Lower lobe of right lung (tissue), 2 donors: ENCODE measurements around the gene PIP5K1B. TPM values are rescaled to one million over a fixed set of nuclear protein-coding genes. Genes with fewer than 3 reads are reported as not detected.

Experiments used
- ATAC-seq, 2 donors: fragments of 200-7000 bp; cut with Tn5 transposase; one replicate each; pipeline ENCODE4 v1.9.1; 2020 to 2022; ENCODE audit warnings: mild to moderate bottlenecking in 2 of 2, moderate library complexity in 2 of 2
- DNase-seq: peaks from one replicate; pipeline ENCODE4 v3.0.0-alpha.2; 2020
- H3K27ac ChIP-seq: fragments of 200-600 bp; one replicate; pipeline ENCODE4 v1.8.0; 2022
- H3K27me3 ChIP-seq: fragments of 200-600 bp; one replicate; pipeline ENCODE4 v1.8.0; 2022; ENCODE audit warnings: low read depth
- H3K36me3 ChIP-seq: fragments of 200-600 bp; one replicate; pipeline ENCODE4 v1.8.0; 2022; ENCODE audit warnings: mild to moderate bottlenecking
- H3K4me1 ChIP-seq: fragments of 200-600 bp; one replicate; pipeline ENCODE4 v1.8.0; 2022
- H3K4me3 ChIP-seq: fragments of 200-600 bp; one replicate; pipeline ENCODE4 v1.8.0; 2022; ENCODE audit warnings: mild to moderate bottlenecking
- H3K9me3 ChIP-seq: fragments of 200-600 bp; one replicate; pipeline ENCODE4 v1.8.0; 2022
- CTCF ChIP-seq: fragments of 200-600 bp; IDR thresholded peaks from one replicate; pipeline ENCODE4 v1.8.0; 2022; ENCODE audit warnings: antibody characterized with exemption, mild to moderate bottlenecking
- intact Hi-C: fragments of 100-400 bp; cut with DNase I; formaldehyde crosslinking; loops from one replicate; pipeline ENCODE4 v1.11.0; 2022
- total RNA-seq: library from RNA; stranded (reverse); fragmentation: NEBNext Ultra II Directional; extraction: Animal tissue kit (Norgen Biotek cat#: 25700); gene quantifications from one replicate; pipeline ENCODE4 v1.2.1, GENCODE V29; 2021
- donor health status: DM: no; HTN: yes; CAD: no; lungs with severe emphysema.

PIP5K1B gene
- total RNA-seq, 1 donor from 2014 or later, result 35.9 TPM

- ATAC-seq (no peak), DNase-seq (no peak)
- H3K9me3 ChIP-seq, result no peaks in the 10 kb centered on the region
- no peak for TF ChIP-seq CTCF
- no peak overlapping the region for H3K4me3 ChIP-seq
- H3K27ac ChIP-seq, result no peak overlapping the region
- no peaks in the 10 kb centered on the region for H3K36me3 ChIP-seq
- H3K27me3 ChIP-seq, result no peaks in the 10 kb centered on the region
- intact Hi-C loops, result no loop called here
- peaks cover 25% of the 10 kb centered on the region for H3K4me1 ChIP-seq
These were observed 39.4 kb downstream of the PIP5K1B start for GRCh38 chr9:68744426-68744825.

- no peaks in the 10 kb centered on the region for H3K27me3 ChIP-seq
- H3K4me1 ChIP-seq, result peaks cover 9% of the 10 kb centered on the region
- no peaks in the 10 kb centered on the region for H3K36me3 ChIP-seq
- ATAC-seq (no peak), DNase-seq (no peak)
- no peak for TF ChIP-seq CTCF
- H3K27ac ChIP-seq, result peak overlapping the region; percentile 54
- intact Hi-C loops, result no loop called here
- no peaks in the 10 kb centered on the region for H3K9me3 ChIP-seq
- no peak overlapping the region for H3K4me3 ChIP-seq
These were observed 41.5 kb downstream of the PIP5K1B start for GRCh38 chr9:68746525-68746924.

GRCh38 chr9:68747043-68747533 is 42.0 kb downstream of the PIP5K1B start:
- Histone ChIP-seq H3K9me3 (no peaks in the 10 kb centered on the region), H3K27ac (peak overlapping the region; percentile 54), H3K4me3 (no peak overlapping the region), H3K4me1 (peaks cover 9% of the 10 kb centered on the region), H3K27me3 (no peaks in the 10 kb centered on the region), H3K36me3 (no peaks in the 10 kb centered on the region)
- intact Hi-C loops, result no loop called here
- ATAC-seq (peak; percentile 39 to 40), DNase-seq (no peak)
- TF ChIP-seq CTCF, result no peak

- Histone ChIP-seq H3K36me3 (no peaks in the 10 kb centered on the region), H3K27ac (peak overlapping the region; percentile 81), H3K27me3 (no peaks in the 10 kb centered on the region), H3K4me1 (peaks cover 9% of the 10 kb centered on the region), H3K9me3 (no peaks in the 10 kb centered on the region), H3K4me3 (no peak overlapping the region)
- TF ChIP-seq CTCF, result no peak
- intact Hi-C loops, result no loop called here
- peak; percentile 55 to 57 for ATAC-seq
- DNase-seq, result no peak
These were observed 44.1 kb downstream of the PIP5K1B start for GRCh38 chr9:68749135-68749534.

- Histone ChIP-seq H3K36me3 (no peaks in the 10 kb centered on the region), H3K9me3 (no peaks in the 10 kb centered on the region), H3K27me3 (no peaks in the 10 kb centered on the region), H3K4me1 (peaks cover 9% of the 10 kb centered on the region), H3K27ac (peak overlapping the region; percentile 81), H3K4me3 (no peak overlapping the region)
- peak; percentile 96 to 97 for ATAC-seq
- intact Hi-C loops, result no loop called here
- TF ChIP-seq CTCF, result no peak
- peak; percentile 66 for DNase-seq
These were observed 44.6 kb downstream of the PIP5K1B start for GRCh38 chr9:68749579-68750159.
